Suppressor macrophage (primary cell): ENCODE results near the gene GRIP2.
"Not testable (repeated sequence)": the region's sequence is repeated elsewhere in the genome, so short reads cannot be mapped to it uniquely, and the experiment has no call there.

Source experiments
- DNase-seq, 4 experiments: peaks; one replicate each; pipeline ENCODE4 v3.0.0-alpha.2; 2020 to 2022

The GRIP2 gene

DNA sequence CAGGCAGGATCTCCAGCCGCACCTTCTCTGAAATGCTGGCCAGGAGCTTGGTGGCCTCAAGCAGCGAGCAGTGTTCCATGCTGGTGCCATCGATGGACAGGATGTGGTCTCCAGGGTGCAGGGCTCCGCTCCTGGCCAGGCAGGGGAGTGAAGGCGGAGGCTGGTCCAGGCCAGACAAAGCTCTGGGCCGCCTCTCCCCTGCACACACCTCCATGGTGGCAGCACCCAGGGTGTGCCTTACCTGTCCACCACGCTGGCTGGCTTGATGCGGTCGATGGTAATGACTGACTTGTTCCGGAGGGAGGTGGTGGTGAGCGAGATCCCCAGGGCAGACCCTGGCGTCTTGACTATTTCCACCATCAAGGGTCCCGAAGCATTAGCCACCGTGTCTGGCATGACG, 20.0 kb downstream of the GRIP2 start:
- DNase-seq: no peak

DNA sequence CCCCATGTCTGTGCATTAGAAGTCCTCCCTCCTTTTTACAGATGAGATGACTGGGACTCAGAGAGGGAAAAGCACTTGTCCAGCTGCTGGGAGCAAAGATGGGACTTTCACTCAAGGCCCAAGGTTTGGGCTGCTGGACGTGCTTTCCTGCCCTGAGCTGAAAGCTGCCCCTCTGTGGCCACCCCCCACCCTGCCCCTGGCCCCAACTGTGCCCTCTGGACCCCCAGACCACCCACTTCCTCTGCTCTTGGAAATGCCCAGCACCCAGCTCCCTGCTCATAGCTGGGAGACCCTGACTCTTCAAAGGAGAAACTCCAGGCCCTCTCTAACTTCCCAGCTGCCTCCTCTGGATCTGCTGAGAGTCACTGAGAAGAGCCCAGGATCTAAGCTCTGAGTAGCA, 20.7 kb downstream of the GRIP2 start:
- DNase-seq: no peak

DNA sequence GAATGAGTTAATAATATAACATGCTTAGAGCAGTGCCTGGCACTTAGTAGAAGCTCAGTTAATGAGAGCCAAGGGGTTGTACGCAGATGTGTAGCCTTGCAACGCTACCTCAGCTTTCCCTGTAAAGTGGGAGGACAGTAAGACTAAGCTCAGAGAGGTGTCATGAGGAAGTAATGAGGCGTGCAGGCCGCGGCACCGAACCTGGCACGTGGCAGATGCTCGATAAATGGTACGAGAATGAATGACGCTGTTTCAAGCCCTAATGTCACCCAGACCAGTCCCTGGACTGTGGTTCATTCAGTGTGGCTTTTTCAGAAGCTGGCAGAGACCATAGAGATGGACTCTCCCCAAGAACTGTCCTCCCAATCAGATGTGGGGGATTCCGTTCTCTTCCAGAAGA, 21.2 kb downstream of the GRIP2 start:
- DNase-seq: no peak

DNA sequence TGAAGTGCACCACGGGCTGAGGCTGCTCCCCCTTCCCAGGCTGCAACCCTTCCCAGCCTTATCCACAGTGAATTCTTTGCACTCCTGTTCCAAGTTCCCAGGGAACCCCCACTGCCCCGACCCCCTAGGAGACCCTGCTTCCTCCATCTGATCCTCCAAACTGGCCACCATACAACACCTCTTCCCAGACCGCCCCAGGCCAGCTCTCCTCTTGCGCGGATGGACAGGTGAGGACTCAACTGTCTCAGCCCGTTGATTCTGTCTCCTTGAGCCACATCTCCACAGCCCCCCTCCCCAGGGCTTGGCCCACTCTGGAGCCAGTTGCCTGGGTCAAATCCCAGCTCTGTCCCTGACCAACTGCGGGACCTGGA, 21.7 kb downstream of the GRIP2 start:
- no peak for DNase-seq

DNA sequence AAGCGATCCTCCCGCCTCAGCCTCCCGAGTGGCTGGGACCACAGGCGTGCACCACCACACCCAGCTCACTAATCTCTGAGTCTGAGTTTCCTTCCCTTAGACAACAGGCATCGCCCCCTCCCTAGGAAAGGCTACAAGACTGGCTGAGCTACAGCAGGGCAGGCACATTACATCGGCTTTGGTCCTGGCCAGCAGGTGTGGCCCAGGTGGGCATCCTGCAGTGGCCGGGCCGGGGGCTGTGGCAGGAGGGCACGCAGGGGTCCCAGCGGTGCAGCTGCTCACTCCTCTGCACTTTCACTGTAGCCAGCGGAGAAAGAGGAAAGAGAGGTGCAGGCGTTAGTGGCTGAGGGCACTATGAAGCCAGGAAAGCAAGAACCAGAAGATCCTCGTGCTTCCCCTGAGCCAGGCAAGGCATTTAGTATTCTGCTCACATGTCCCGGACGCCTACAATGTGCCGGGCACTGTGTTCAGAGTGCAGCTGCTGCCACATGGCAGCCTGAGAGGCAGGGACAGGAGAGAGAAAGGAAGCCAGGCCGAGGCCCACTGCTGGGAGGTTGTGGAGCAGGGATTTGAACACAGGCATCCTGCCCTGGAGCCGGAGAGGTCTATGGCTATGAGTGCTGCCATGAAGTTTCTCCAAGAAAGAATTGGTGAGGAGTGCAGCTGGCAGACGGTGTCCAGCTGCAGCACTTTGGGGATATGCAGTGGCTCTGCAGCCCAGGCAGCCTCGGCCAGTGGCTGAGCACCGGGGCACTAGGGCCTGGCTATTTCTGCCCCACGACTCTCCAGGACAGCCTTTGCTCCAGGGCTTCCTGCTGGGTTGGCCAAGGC, 22.3 kb downstream of the GRIP2 start:
- DNase-seq: no peak

DNA sequence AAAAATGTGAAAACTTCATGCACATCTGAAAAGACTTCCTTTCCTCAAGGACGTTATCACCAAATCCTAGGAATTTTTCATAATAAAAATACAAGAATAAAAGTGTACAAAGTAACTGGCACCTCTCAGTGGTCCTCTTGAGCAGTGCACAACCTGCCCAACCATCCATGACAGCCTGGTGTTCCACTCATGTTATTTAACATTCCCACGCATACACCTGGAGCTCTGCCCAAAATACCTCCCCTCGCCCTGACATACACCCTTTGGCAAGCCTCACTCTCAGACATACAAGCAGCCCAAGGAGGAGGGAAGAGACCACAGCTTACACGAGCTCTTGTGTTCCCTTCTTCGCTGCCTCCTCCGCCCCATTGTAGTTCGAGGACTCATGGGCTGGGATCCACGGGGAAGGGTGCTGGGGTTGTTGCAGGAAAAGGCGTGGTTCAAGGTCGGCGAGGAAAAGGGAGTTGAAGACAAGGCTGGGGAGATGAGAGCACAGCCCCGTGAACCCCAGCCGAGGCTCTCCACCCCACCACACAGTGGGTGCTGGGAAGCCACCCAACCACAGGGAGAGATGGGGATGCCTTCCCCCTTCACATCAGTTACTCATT, 23.3 kb downstream of the GRIP2 start:
- DNase-seq: no peak

DNA sequence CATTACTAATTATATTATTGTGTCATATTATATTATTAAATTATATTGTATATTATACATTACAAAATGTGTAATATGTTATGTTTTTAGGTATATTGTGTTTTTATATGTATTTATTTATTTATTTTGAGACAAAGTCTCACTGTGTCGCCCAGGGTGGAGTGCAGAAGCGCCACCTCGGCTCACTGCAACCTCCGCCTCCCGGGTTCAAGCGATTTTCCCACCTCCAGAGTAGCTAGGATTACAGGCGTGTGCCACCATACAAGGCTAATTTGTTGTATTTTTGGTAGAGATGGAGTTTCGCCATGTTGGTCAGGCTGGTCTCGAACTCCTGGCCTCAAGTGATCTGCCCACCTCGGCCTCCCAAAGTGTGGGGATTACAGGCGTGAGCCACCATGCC, 24.6 kb downstream of the GRIP2 start:
- not testable (repeated sequence) for DNase-seq

DNA sequence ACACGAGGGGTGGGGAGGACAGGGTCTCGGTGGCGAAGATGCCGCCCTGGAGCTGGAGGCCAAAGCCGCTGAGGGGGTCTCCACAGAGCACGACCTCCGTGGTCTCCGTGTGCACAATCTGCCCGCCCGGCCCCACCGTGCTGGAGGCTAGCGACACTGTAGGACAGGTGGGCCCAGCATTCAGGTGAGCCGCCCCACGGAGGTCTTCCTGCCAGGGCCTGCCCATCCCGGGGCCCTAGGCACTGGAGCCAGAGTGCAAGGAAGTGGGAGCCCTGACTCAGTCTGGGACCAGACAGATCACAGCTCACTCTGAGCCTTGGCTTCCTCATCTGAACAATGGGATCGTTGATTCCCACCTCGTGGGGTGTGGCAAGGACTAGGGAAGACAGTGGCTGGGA, 25.8 kb downstream of the GRIP2 start:
- no peak for DNase-seq

DNA sequence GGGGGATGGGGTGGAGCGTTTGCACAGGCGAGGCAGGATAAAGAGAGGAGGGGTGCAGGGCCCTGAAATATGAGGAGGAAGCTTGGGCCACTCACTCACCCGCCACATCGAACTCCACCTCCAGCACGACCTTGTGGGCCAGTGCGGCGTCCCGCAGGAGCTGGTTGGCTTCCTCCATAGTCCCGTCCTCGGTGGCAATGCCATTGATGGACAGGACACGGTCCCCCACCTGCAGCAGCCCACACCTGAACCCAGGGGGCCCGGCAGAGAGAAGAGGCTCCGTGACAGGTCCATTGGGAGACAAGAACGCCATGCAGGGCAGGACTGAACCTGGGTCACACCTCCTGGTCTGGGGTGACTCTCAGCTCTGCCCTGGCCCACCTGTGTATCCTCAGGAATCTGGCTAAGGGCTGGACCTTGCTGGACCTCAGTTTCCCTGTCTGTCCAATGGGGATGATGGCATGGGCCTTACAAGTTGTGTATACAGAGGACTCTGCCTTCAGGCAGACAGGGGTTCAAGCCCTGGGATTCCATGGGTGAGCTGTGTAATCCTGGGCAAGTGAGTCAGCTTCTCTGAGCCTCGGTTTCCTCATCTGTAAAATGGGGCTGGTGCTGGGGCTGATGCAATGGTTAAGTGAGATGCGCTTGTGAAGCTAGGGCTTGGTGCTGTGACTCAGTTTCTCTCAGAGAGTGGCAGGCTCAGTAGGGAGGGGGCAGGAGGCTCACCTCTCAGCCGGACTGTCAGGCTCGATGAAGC, 26.4 kb downstream of the GRIP2 start:
- DNase-seq: no peak

DNA sequence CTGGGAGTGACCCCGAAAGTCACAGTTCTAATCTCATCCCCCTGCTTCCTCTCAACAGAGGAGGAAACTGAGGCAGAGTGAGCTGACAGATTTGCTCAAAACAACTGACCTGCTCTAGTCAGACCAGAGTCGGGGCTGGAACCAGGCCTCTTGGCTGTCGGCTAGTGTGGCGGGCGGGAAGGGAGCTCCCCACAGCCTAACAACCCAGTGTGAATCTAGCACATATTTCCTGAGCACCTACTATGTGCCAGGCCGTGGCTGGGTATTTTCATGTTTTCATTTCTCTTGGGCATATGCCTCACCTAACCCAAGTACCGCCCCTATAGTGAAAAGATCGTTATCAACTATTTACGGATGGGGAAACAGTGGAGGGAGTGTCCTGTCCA, 27.2 kb downstream of the GRIP2 start:
- no peak for DNase-seq

DNA sequence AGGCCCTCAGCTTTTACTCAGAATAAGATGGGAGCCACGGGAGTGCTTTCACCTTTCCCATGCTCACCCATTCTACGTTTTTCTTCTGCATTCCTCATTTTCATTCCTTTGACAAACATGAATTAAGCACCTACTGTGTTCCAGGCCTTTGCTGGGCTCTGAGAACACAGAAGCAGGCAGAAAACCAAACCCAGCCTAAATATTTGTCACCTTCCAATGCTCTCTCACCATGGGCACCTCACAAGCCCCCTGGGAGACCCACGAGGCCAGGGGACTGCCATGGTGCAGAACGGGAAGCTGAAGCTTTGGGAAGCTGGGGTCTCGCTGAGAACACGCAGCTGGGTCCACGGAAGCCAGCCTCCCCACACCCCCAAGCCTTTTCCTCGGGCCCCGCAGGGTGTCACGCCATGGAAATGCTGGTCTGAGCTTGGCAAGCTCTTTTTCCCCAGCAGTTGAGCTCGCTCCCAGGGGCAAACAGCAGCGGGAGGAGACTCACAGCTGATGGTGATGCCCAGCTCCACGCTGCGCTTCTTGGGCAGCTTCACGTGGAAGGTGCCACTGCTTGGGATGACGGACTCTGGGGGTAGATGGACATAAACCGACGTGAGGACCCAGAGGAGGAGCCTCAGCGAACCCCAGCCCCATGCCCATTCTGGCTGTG, 27.7 kb downstream of the GRIP2 start:
- no peak for DNase-seq

DNA sequence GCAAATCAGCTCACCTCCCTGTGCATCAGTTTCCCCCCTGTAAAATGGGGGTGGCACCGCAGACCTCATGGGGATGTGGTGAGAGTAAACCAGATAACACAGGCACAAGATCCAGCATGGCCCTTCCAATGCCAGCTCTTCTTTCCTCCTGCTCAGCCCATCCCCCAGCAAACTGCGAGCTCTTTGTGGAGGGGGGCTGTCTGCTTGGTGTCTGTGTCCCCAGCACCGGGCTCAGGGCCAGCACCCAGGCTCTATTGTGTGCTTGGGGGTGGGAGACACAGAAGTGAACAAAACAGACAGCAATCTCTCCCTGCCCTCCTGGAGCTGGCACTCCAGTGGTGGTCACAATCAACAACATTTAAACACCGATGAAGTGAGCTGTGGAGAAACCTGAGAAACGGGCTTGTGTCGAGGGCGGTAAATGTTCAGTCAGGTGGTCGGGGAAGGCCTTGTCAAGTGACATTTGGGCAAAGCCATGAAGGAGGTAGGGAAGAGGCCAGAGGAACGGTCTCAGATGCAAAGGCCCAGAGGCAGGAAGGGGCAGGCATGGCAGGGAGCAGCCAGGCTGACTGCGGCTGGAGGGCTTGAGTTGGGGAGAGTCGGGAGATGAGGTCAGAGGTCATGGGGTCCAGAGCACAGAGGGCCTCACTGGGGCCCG, 28.4 kb downstream of the GRIP2 start:
- DNase-seq: no peak

DNA sequence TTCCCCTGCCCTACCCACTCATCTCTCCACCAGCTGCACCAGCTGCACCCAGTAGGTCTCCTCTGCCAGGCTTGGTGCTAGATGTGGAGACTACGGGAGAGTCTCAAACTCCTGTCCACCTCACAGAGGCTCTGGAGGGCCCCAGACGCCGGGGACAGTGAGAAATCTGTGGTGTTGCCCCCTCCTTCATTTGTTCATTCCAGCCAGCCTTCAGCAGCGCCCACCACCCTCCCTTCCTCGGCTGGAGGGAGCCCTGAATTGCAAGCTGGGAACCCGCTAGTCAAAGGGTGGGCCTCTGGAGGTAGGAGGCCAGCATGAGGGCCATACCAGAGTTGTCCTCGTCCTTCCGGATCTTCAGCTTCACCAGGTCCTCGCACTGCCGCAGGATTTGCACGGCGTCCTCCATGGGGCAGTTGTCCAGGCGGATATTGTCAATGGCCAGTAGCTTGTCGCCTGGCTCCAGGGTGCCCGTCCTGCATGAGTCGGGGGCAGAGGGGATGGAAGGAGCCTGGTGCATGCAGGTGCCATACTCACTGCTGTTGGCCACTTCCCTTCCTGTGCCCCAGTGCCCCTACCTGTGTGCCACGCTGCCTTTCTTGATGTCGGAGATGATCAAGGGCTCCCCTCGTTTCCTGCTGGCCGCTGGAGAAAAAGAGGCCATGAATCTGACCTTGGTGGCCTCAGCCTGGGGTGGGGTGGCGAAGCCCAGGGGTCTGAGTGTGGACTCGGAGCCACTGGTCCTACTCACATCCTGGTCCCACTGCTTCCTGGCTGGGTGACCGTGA, 29.1 kb downstream of the GRIP2 start:
- no peak for DNase-seq

DNA sequence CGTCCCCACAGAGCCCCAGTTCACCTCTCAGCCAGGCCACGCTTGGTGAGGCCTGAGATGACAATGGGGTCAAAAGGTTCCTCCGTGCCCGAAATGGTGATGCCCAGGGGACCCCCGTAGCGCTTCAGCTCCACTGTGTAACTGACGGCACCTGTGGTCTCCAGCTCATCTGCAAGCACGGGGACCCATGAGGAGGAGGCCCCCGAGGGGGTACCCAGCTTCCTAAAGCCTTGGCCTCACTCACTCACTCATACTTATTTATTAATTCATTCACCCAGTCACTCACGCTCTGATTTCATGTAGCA, 30.4 kb downstream of the GRIP2 start:
- DNase-seq: no peak

DNA sequence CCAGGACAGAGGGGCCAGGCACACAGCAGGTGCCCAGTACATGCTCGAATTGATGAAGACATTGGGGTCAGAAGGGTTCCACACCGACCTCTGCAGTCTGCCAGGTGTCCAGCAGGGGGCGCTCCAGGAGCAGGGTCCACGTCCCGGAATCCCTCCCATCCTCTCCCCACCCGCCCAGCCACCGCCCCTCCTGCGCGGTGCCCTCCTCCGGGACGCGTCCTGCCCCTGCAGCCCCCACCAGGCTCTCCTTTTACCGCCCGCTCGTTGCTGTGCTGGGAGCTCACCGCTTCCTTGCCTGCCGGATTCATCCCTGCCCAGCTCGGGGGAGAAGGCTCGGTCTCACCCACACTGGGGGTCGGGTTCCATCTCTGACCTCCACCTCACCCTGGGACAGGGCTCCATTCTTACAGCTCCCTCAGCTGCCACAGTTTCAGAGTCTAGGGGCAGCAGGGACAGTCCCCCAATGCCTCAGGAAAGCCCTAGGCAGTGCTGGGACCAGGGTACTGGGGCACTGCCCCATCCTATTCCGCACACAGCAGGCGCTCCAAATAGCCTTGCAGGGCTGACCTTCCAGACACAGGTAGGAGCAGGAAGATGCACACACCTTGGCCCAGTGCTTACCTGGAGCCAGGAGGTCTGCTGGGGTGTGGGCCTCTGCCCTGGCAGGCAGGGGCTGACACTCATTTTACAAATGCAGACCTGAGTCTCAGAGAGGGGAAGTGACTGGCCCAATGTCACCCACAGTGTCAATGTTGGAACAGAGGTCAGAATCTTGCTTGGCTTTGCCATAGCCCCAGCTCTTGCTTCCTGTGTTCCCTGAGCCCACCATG, 31.0 kb downstream of the GRIP2 start:
- peak; percentile 33 to 76 (median 64) for DNase-seq

DNA sequence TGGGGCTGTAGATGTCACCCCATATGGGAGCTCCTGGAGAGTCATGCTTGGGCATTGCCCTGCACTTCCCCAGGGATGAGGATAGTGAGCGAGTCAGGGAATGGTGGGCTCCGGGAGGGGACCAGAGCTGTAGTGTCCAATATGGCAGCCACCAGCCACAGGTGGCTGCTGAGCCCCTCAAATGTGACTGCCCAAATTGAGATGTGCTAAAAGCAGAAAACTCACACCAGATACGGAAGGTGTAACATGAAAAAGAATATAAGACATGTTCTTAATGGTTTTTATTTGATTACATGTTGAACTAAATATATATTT, 31.7 kb downstream of the GRIP2 start:
- DNase-seq: no peak

DNA sequence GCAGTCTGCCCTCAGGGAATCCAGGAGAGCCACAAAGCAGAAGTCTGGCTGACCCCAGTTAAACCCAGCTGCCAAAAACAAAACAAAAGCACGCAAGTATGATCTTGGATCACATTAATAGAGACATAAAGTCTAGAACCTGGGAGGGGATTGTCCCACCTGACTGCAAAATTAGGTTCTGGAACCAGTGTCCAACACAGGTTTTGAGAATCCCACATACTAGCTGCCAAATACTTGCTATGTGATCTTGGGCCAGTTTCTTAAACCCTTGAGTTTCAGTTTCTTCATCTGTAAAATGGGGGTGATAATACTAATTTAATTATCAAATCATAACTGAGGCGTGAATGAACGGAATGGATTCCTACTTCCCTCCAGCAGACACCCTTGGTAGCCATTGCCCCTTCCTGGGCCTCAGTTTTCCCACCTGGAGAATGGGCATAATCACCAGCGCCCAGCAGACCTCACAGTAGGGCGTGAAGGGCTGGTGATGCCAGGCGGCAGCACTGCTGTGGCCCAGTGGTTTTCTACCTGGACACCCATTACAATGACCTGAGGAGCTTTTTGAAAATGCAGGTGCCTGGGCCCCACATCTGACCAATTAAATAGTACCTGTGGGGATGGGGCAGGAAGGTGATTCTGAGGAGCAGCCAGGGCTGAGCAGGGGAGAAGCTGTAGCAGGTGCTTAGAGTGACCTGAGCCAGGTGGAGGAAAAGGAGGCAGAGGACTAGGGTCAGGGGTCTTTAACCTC, 32.2 kb downstream of the GRIP2 start:
- no peak for DNase-seq

DNA sequence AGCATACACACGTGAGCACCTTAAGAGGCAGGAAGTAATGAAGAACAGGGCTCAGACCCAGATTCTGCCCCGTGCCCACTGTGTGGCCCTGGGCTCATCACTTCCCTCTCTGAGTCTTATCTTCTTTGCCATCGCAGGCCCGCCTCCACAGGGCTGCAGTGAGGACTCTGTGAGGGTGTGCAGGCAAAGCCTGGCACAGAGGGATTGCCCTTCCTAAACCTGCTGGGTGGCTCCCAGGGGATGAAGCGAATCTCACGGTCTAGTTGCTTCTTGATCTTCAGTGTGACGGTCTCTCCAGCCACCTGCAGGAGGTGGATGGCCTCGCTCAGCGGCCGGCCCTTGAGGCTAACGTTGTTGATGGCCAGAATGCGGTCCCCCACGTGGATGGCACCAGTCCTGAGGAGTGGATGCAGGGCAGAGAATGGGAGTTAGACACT, 32.8 kb downstream of the GRIP2 start:
- no peak for DNase-seq

DNA sequence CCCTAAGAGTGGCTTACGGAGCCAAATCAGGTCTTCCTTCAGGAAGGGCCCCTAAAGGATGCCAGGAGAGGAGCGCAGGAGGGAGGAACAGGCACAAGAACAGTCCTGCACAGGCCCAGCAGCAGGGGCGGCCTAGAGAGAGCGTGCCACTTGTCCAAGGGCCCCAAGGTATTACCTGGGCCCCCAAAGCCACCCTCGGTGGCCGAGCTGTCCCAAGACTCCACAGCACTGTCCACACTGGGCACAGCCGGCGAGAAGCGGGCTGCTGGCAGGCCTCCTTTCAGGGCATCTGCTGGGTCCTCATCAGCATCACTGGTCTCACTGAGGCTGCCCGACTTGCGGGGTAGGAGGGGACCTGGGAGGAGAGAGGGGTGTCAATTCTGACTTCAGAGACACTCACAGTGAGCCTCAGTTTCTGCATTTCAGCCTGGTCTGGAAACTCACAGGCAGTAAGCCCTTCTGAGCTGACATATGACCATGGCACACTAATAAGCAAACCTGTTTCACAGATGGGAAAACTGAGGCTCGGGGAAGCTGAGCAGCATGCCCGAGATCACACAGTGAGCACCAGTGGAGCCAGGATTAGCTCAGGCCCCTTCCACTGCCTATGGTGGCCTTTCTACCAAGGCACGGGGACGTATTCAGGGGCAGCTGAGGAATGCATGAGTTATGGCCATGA, 33.4 kb downstream of the GRIP2 start:
- no peak for DNase-seq
